Lower leg skin (tissue), 4 donors: ENCODE measurements around the gene LY6G5C. TPM values are rescaled to one million over a fixed set of nuclear protein-coding genes. Genes with fewer than 3 reads are reported as not detected.
A peak's percentile ranks its signal among the peaks of the same experiment; 100 is the strongest.

Source experiments
- DNase-seq, 2 donors: peaks; one replicate each; pipeline ENCODE4 v3.0.0-alpha.2; 2019; ENCODE audit warnings: low spot score in 2 of 2
- H3K4me3 ChIP-seq: fragments of 200-600 bp; sonication (generic); 2 replicates; pipeline ENCODE4 v1.5.1; 2017; ENCODE audit warnings: mild to moderate bottlenecking, low read depth; ENCODE audit not compliant: poor library complexity, severe bottlenecking
- POLR2A ChIP-seq, 2 donors: fragments of 450-650 bp; IDR thresholded peaks; one replicate each; pipeline ENCODE4 v1.6.1; 2016 to 2017; ENCODE audit warnings: antibody characterized with exemption in 2 of 2, mild to moderate bottlenecking in 1 of 2, moderate library complexity in 1 of 2
- WGBS, 2 donors: methylation state at CpG; one replicate each; pipeline ENCODE4 v1.1.5; 2018; 5-methylcytosine and 5-hydroxymethylcytosine counted together
- intact Hi-C: fragments of 100-400 bp; cut with DNase I; formaldehyde crosslinking; loops from one replicate; pipeline ENCODE4 v1.15.0; 2023; ENCODE audit warnings: low total_unique reads
- total RNA-seq, 4 donors: library from RNA; depleted of rRNA; stranded (reverse); fragments of >200 nt; gene quantifications; one replicate each; pipeline ENCODE4 v1.1.0, GENCODE V29; 2016
- TF ChIP-seq, protein P1 (sequence below), 3 donors: fragments of 450-650 bp; IDR thresholded peaks; one replicate each; pipeline ENCODE4 v1.5.1; 2016; ENCODE audit warnings: antibody characterized with exemption in 3 of 3, mild to moderate bottlenecking in 3 of 3, moderate library complexity in 2 of 3

The LY6G5C gene
- total RNA-seq, 4 donors from 2014 or later, result 1.6 TPM; not detected in 3

GRCh38 chr6:31706599-31706998, 25.7 kb upstream of the LY6G5C start, which contains the start of gene LY6G6F:
Gene LY6G6F, plus strand, starts transcription at chr6:31706866. Its CDS starts 41 bp downstream, at chr6:31706907.
- no peak within 1 kb of the TSS for H3K4me3 ChIP-seq
- DNase-seq, result no peak
- 64 to 65% methylated on average over 3 of the region's 3 CpGs for WGBS, 2 donors
- TF ChIP-seq, protein P1, sequence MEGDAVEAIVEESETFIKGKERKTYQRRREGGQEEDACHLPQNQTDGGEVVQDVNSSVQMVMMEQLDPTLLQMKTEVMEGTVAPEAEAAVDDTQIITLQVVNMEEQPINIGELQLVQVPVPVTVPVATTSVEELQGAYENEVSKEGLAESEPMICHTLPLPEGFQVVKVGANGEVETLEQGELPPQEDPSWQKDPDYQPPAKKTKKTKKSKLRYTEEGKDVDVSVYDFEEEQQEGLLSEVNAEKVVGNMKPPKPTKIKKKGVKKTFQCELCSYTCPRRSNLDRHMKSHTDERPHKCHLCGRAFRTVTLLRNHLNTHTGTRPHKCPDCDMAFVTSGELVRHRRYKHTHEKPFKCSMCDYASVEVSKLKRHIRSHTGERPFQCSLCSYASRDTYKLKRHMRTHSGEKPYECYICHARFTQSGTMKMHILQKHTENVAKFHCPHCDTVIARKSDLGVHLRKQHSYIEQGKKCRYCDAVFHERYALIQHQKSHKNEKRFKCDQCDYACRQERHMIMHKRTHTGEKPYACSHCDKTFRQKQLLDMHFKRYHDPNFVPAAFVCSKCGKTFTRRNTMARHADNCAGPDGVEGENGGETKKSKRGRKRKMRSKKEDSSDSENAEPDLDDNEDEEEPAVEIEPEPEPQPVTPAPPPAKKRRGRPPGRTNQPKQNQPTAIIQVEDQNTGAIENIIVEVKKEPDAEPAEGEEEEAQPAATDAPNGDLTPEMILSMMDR (IDR thresholded peaks at IDR 0.05), result no peak
- no peak for TF ChIP-seq POLR2A (IDR thresholded peaks at IDR 0.05)
- intact Hi-C loops, result no loop called here

GRCh38 chr6:31705931-31706330, 25.1 kb upstream of the LY6G5C start:
- no peak overlapping the region for H3K4me3 ChIP-seq
- DNase-seq, result no peak
- intact Hi-C loops, result no loop called here
- TF ChIP-seq, protein P1 (IDR thresholded peaks at IDR 0.05), result no peak
- no peak for TF ChIP-seq POLR2A (IDR thresholded peaks at IDR 0.05)
- 86% methylated on average over 6 of the region's 6 CpGs for WGBS, 2 donors

- peak in 1 of 2 donors; percentile 94 for TF ChIP-seq POLR2A (IDR thresholded peaks at IDR 0.05)
- TF ChIP-seq, protein P1 (IDR thresholded peaks at IDR 0.05), result peak in 1 of 3 donors; percentile 51
- 1% methylated on average over 42 to 54 of the region's 54 CpGs for WGBS, 2 donors
- DNase-seq, result peak; percentile 98 to 100
- intact Hi-C loops, result no loop called here
- H3K4me3 ChIP-seq, result peak within 1 kb of the TSS; percentile 73
Measured at GRCh38 chr6:31702819-31703716, 22.2 kb upstream of the LY6G5C start, which contains the start of gene ABHD16A. Gene ABHD16A, minus strand, starts transcription at chr6:31703324. Its CDS starts 43 bp downstream, at chr6:31703281.

GRCh38 chr6:31702405-31702818, 21.5 kb upstream of the LY6G5C start:
- TF ChIP-seq POLR2A (IDR thresholded peaks at IDR 0.05), result no peak
- TF ChIP-seq, protein P1 (IDR thresholded peaks at IDR 0.05), result no peak
- peak overlapping the region; percentile 73 for H3K4me3 ChIP-seq
- 1% methylated on average over 10 of the region's 10 CpGs for WGBS, 2 donors
- intact Hi-C loops, result no loop called here
- no peak for DNase-seq

DNA sequence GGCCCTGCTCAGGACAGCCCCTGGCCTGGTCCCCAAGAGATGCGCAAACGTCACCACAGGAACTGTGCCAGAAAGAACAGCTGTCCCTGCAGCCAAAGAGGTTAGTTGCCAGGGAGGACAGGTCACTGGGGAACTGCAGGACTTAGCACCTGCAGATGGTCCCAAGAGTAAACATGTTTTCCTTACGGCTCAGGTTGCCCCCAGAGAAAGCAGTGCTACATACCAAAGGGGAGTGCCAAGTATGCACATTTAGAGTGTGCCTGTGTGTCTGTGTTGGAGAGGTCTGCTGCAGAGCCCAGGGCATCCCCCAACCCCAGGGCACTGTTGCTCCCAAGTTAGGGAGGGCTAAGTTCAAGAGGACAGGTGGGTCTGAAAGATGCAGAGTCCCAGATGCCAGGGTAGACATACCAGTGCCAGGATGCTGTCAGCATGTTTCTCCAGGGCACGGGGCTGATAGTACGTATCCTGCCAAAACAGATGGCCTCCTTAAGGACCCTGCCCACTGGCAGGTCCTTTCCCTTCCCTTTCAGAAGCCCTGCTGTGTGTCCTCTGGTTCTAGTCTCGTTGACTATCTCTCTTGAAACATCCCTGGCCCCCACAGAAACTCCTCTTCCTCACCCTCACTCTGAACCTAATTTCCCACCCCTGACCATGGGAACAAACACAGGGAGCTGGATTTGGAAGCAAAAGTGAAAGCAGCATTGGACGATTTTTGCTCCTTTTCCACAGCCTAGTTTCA, 21.0 kb upstream of the LY6G5C start:
- no peak for DNase-seq
- intact Hi-C loops, result no loop called here
- 21 to 27% methylated on average over 7 of the region's 7 CpGs for WGBS, 2 donors
- peak overlapping the region; percentile 73 for H3K4me3 ChIP-seq
- TF ChIP-seq POLR2A (IDR thresholded peaks at IDR 0.05), result no peak
